Epidermal melanocyte (primary cell): Measurements from ENCODE around the gene MYL7.
"Not testable (repeated sequence)": the region's sequence is repeated elsewhere in the genome, so short reads cannot be mapped to it uniquely, and the experiment has no call there.

Experiments
- DNase-seq: peaks from one replicate; pipeline ENCODE4 v3.0.0; 2011; ENCODE audit warnings: low spot score; ENCODE audit not compliant: insufficient read length

Gene MYL7

GRCh38 chr7:44141221-44141850 is at the start of gene MYL7:
MYL7 (minus strand) TSS chr7:44141332; CDS start chr7:44141305, 27 bp downstream.
- no peak for DNase-seq

GRCh38 chr7:44189993-44190872 is 49.1 kb upstream of the MYL7 start:
- DNase-seq, result no peak

GRCh38 chr7:44189286-44189992 is 48.3 kb upstream of the MYL7 start, which contains the start of gene GCK:
GCK (minus strand) TSS chr7:44189439; CDS start chr7:44188953, 486 bp downstream.
- no peak for DNase-seq

- DNase-seq, result no peak
These were observed 47.5 kb upstream of the MYL7 start for GRCh38 chr7:44188480-44189225.

GRCh38 chr7:44187636-44188416 is 46.7 kb upstream of the MYL7 start:
- no peak for DNase-seq

GRCh38 chr7:44186736-44187135 is 45.6 kb upstream of the MYL7 start:
- DNase-seq, result no peak

- DNase-seq, result no peak
These were observed 44.6 kb upstream of the MYL7 start for GRCh38 chr7:44185729-44186128.

GRCh38 chr7:44184873-44185446 is 43.8 kb upstream of the MYL7 start:
- no peak for DNase-seq

- DNase-seq, result no peak
These were observed 43.2 kb upstream of the MYL7 start for GRCh38 chr7:44184206-44184872.

GRCh38 chr7:44183386-44183785 is 42.3 kb upstream of the MYL7 start:
- no peak for DNase-seq

GRCh38 chr7:44182827-44183226 is 41.7 kb upstream of the MYL7 start:
- no peak for DNase-seq

GRCh38 chr7:44180631-44181030 is 39.5 kb upstream of the MYL7 start:
- DNase-seq, result no peak

GRCh38 chr7:44177570-44178131 is 36.5 kb upstream of the MYL7 start:
- DNase-seq, result no peak

GRCh38 chr7:44176486-44176885 is 35.4 kb upstream of the MYL7 start:
- DNase-seq, result no peak

GRCh38 chr7:44175730-44176129 is 34.6 kb upstream of the MYL7 start:
- no peak for DNase-seq

- DNase-seq, result not testable (repeated sequence)
These were observed 33.5 kb upstream of the MYL7 start for GRCh38 chr7:44174694-44174948.

- no peak for DNase-seq
These were observed 33.0 kb upstream of the MYL7 start for GRCh38 chr7:44173911-44174693.

GRCh38 chr7:44172803-44173424 is 31.8 kb upstream of the MYL7 start:
- no peak for DNase-seq
